Prostate gland (tissue), 2 donors: ENCODE measurements around the gene DNAJC8.

Experiments used
- POLR2A ChIP-seq: fragments of 450-650 bp; IDR thresholded peaks from one replicate; pipeline ENCODE4 v1.6.1; 2016; ENCODE audit warnings: antibody characterized with exemption, mild to moderate bottlenecking
- TF ChIP-seq, protein P1 (sequence below), 4 experiments: fragments of 200-600 bp in 2 of 4; fragments of 450-650 bp in 2 of 4; sonication (generic) in 2 of 4; IDR thresholded peaks; 1 replicate in 3 of 4; 2 replicates in 1 of 4; pipeline ENCODE4 v1.5.1; 2016 to 2019; ENCODE audit warnings: antibody characterized with exemption in 4 of 4, mild to moderate bottlenecking in 2 of 4, moderate library complexity in 2 of 4

DNA sequence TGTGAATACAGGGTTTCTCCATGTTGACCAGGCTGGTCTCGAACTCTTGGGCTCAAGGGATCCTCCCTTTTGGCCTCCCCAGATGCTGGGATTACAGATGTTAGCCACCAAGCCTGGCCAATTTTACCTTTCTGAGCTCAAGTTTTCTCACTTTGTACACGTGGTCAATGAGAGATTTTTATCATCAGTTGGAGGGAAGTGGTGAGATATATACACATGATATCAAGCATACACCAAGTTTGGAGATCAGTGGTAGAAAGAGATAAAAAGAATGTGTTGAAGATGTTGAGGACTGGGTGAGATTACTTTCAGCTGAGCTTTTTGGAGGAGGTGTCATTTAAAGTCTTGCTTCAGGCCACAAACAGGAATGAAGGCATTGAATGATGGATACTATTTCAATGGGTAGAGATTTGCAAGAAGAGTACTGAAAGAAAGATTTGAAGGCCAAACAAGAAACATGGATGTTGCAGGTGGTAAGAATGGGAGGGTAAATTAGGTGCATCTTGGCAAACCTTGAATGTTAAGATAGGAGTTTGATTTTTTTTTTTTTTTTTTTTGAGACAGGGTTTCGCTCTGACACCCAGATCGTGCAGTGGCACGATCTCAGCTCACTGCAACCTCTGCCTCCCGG is 23.5 kb upstream of the DNAJC8 start:
- TF ChIP-seq, protein P1, sequence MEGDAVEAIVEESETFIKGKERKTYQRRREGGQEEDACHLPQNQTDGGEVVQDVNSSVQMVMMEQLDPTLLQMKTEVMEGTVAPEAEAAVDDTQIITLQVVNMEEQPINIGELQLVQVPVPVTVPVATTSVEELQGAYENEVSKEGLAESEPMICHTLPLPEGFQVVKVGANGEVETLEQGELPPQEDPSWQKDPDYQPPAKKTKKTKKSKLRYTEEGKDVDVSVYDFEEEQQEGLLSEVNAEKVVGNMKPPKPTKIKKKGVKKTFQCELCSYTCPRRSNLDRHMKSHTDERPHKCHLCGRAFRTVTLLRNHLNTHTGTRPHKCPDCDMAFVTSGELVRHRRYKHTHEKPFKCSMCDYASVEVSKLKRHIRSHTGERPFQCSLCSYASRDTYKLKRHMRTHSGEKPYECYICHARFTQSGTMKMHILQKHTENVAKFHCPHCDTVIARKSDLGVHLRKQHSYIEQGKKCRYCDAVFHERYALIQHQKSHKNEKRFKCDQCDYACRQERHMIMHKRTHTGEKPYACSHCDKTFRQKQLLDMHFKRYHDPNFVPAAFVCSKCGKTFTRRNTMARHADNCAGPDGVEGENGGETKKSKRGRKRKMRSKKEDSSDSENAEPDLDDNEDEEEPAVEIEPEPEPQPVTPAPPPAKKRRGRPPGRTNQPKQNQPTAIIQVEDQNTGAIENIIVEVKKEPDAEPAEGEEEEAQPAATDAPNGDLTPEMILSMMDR (IDR thresholded peaks at IDR 0.05): no peak
- TF ChIP-seq POLR2A: no peak
